Esophagus squamous epithelium (tissue), 4 donors: ENCODE measurements around the gene FIGN.

ENCODE experiments used
- POLR2A ChIP-seq, 4 donors: fragments of 450-650 bp; IDR thresholded peaks; one replicate each; pipeline ENCODE4 v1.6.1; 2017; ENCODE audit warnings: antibody characterized with exemption in 4 of 4, mild to moderate bottlenecking in 4 of 4, moderate library complexity in 3 of 4
- TF ChIP-seq, protein P1 (sequence below), 6 experiments: fragments of 450-650 bp in 4 of 6; fragments of 200-600 bp in 2 of 6; sonication (generic) in 2 of 6; IDR thresholded peaks; one replicate each; pipeline ENCODE4 v1.5.1; 2016 to 2019; ENCODE audit warnings: antibody characterized with exemption in 6 of 6, mild to moderate bottlenecking in 4 of 6, moderate library complexity in 4 of 6

DNA sequence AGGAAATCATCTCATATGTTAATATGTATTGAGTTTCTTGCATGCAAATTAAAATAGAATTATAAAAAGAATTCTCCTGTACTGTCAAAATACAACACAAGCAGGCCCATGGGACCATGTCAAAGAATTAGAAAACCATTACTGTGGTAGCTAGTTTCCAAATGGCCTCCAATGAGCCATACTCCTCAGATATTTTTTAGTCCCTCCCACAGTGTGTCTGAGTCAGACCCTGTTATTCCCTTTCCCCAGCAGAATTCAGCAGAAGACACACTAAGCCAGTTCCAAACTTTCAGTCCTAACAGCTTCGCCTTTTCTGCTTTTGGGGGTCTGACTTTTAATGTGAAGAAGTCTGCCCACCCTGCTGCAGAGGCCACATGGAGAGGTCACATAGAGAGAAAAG is 86.7 kb downstream of the FIGN start:
- TF ChIP-seq, protein P1, sequence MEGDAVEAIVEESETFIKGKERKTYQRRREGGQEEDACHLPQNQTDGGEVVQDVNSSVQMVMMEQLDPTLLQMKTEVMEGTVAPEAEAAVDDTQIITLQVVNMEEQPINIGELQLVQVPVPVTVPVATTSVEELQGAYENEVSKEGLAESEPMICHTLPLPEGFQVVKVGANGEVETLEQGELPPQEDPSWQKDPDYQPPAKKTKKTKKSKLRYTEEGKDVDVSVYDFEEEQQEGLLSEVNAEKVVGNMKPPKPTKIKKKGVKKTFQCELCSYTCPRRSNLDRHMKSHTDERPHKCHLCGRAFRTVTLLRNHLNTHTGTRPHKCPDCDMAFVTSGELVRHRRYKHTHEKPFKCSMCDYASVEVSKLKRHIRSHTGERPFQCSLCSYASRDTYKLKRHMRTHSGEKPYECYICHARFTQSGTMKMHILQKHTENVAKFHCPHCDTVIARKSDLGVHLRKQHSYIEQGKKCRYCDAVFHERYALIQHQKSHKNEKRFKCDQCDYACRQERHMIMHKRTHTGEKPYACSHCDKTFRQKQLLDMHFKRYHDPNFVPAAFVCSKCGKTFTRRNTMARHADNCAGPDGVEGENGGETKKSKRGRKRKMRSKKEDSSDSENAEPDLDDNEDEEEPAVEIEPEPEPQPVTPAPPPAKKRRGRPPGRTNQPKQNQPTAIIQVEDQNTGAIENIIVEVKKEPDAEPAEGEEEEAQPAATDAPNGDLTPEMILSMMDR (IDR thresholded peaks at IDR 0.05) = no peak
- TF ChIP-seq POLR2A (IDR thresholded peaks at IDR 0.05) = no peak
